Activated T-cell treated with anti-CD3 and anti-CD28 coated beads for 4 hours (primary cell): ENCODE measurements around the gene FBXO28.
A peak's percentile ranks its signal among the peaks of the same experiment; 100 is the strongest.
"Not testable (repeated sequence)": the region's sequence is repeated elsewhere in the genome, so short reads cannot be mapped to it uniquely, and the experiment has no call there.

Source experiments
- DNase-seq: peaks from one replicate; pipeline ENCODE4 v3.0.0-alpha.2; 2020

FBXO28 gene, protein sequence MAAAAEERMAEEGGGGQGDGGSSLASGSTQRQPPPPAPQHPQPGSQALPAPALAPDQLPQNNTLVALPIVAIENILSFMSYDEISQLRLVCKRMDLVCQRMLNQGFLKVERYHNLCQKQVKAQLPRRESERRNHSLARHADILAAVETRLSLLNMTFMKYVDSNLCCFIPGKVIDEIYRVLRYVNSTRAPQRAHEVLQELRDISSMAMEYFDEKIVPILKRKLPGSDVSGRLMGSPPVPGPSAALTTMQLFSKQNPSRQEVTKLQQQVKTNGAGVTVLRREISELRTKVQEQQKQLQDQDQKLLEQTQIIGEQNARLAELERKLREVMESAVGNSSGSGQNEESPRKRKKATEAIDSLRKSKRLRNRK

GRCh38 chr1:224113918-224114786 is at the start of gene FBXO28:
Gene FBXO28, plus strand, starts transcription at chr1:224114111. Its CDS starts 19 bp downstream, at chr1:224114130.
- DNase-seq = peak; percentile 89

- no peak for DNase-seq
Observed at GRCh38 chr1:224064150-224064549, 49.8 kb upstream of the FBXO28 start.

GRCh38 chr1:224065455-224065854 is 48.5 kb upstream of the FBXO28 start:
- no peak for DNase-seq

GRCh38 chr1:224067207-224067606 is 46.7 kb upstream of the FBXO28 start:
- DNase-seq = no peak

DNA sequence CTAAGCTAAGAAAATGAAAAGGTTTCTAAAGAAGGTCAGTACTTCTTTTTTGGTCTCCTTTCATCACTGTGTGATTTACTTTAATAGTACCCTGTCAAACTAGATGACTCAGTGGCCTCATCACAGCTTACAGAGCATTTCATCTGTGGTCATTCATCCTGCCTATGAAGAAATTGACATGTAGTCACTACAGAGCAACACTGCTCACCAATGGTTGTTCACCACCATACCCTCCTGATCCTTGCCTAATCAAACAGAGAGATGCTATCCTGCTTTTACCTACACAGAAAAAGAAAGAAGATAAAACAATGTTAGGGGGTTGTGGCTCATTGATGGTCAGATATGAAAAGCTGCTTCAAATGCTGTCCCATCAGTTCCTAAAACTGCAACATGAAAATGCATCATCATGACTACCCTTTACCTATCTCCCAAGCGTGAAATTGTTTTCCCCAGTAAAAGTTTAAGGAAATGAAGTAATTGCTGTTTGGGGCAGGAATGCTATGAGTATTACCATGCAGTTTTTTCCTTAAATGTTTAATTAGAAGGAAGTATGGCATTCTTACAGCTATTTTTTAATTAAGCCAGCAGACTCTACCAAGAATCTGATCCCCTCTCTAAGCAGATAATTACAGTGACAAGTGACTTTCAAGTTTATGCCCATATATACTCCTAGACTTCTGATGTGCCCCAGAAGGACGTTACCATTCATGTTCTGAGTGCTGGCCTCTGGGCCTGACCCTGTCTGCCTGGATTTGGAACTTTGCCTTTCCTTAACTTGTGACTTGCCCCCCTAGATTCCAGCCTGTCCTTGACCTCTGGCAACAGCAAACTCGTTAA is 46.1 kb upstream of the FBXO28 start:
- DNase-seq = no peak

- DNase-seq = no peak
Observed at GRCh38 chr1:224068458-224069072, 45.3 kb upstream of the FBXO28 start.

DNA sequence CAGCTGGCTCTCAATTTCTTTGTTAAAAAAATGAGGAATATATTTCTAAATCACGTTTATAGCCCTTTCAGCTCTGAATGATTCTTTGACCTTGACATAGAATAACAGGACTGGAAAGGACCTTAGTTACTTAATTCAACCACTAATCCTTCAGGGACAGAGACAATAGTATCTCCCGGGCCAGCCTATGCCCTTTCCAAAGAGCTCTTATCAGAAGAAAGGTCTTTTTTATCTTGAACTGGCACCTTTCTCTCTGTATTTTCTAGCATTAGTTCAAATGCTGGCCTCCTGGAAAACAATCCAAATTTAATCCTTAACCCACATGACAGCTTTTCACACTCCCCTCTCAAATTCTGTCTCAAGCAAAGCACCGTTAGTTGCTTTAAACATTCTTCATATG is 44.8 kb upstream of the FBXO28 start:
- no peak for DNase-seq

DNA sequence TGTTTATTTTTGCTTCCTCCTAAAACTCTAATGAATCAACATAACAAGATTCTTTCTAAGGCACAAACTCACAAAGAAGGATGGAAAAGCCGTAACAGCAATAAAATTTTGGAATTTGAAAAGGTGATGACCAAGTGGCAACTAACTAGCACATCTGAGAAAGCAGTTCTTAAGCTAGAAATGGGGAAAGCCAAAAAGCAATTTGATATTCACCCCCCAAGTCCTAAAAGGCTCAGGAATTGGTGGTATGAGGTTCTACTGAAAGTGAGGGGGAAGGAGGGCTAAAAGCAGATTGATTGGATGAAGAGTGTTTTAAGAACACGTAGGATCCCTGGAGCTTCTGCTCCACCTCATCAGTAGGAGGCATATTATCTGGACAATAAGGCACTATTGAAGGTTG is 43.4 kb upstream of the FBXO28 start:
- no peak for DNase-seq

GRCh38 chr1:224076407-224076806 is 37.5 kb upstream of the FBXO28 start:
- DNase-seq = no peak

DNA sequence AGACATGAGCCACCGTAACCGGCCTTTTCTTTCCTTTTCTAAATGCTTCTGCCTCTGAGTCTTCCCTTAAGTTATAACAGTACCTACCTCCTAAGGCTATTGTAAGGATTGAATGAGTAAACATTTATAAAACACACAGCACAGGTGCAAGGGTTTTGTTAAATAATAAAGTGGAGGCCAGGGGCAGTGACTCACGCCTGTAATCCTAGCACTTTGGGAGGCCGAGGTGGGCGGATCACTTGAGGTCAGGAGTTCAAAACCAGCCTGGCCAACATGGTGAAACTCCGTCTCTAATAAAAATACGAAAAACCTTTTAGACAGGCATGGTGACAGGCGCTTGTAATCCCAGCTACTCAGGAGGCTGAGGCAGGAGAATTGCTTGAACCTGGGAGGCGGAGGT is 34.3 kb upstream of the FBXO28 start:
- DNase-seq = not testable (repeated sequence)

DNA sequence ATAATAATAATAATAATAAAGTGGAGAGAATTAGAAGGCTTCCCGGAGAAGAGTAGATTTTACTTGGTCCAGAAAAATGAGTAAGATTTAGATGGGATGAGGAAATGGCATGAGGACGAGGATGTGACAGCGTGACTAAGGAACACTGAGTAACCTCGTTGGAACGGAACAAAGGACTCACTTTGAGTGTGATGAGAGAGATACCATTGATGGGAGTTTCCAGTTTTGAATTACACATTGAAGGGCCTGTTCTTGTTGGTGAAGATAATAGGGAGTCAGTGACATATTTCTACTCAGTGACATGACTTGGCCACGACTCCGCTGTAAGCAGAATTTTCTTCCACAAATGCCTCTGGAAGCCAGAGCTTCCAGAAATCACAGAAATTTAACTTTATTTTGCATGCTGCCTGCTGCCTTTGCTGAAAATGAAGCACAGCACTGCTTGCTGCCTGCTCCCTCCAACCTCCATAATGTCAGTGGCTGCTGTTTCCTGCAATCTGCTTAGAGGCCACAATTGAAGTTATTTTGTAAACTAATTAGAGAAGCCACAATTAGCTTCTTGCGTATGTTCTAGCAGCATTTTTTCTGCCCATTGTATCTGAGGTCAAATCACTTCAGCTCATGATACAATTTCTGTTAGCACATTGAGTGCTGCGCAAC is 33.7 kb upstream of the FBXO28 start:
- no peak for DNase-seq

DNA sequence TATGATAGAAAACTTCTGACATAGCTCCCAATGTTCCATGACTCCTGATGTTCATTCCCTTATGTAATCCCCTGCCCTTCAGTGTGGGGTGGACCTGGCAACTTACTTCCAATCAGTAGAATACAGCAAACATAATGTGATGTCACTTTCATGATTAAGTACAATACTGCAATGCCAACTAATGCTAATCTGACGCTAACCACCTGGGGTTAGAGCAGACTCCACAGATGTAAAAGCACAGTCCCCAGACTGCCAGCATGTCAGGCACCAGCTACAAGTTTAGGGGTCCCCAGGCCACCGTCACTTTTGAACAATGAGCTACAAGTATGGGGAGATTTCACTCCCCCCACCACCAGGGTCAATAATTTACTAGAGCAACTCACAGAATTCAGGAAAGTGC is 32.3 kb upstream of the FBXO28 start:
- DNase-seq = no peak

GRCh38 chr1:224082146-224082545 is 31.8 kb upstream of the FBXO28 start:
- no peak for DNase-seq

DNA sequence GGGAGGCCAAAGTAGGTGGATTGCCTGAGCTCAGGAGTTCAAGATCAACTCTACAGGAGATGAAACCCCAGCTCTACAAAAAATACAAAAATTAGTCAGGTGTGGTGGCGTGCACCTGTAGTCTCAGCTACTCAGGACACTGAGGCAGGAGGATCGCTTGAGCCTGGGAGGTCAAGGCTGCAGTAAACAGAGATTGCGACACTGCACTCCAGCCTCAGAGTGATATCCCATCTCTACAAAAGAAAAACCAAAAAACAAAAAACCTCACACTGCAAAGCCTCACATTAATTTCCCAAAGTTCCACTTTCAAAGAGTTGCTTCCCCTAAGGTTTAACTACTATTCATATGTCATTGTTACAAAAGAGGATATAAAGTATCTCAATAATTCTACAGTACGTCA is 29.0 kb upstream of the FBXO28 start:
- no peak for DNase-seq

GRCh38 chr1:224085421-224086108 is 28.3 kb upstream of the FBXO28 start:
- no peak for DNase-seq

- no peak for DNase-seq
Observed at GRCh38 chr1:224087286-224087794, 26.6 kb upstream of the FBXO28 start.

GRCh38 chr1:224089583-224089982 is 24.3 kb upstream of the FBXO28 start:
- DNase-seq = no peak

GRCh38 chr1:224090116-224090515 is 23.8 kb upstream of the FBXO28 start:
- no peak for DNase-seq

DNA sequence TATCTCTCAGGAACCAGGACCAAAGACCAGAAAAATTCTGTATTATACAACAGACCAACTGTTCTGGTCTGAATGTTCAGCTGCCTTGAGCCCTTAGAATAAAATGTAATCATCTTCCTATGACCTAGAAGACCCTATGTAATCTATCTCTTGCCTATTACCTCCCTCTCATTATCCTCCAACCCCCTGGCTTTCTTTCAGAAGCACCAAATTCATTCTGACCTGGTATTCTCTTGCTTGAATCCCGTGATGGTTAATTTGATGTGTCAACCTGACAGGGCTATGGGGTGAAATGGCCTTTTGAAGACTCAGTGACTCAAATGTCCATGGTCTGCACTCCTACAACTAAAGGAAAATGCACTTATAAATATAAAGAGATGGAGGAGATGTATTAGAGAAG is 21.8 kb upstream of the FBXO28 start:
- no peak for DNase-seq

- no peak for DNase-seq
Observed at GRCh38 chr1:224092601-224093000, 21.3 kb upstream of the FBXO28 start.

GRCh38 chr1:224095339-224095738 is 18.6 kb upstream of the FBXO28 start:
- no peak for DNase-seq
